ENCODE data around the gene DPP6. TPM values are rescaled to one million over a fixed set of nuclear protein-coding genes. Genes with fewer than 3 reads are reported as not detected.

The DPP6 gene
- total and polyA plus RNA-seq, 9 of the 15 experiments (the other 6 are each of a cell fraction or from before 2014, with no cell fraction given): not detected

- POLR2A ChIA-PET: no interaction called here
- CTCF ChIA-PET (ENCODE audit: low intra/inter-chr PET ratio): no interaction called here
- Histone ChIP-seq H3K4me2 (ENCODE audit: insufficient read depth, low read length) (no peak overlapping the region), H3K9ac (ENCODE audit: insufficient read depth in 1 of 2, low read depth in 2 of 2, low read length in 2 of 2) (no peak overlapping the region), H4K20me1 (replicated peaks; ENCODE audit: control insufficient read depth, insufficient read depth, low read length) (peaks cover 9% of the 10 kb centered on the region; the same call in 1 of the 2 replicates), H3K27ac (ENCODE audit: extremely low read depth, low read depth, low read length) (no peak overlapping the region), H3K4me3 (no peak overlapping the region), H3K27me3 (ENCODE audit: control insufficient read depth in 2 of 2, insufficient read depth in 2 of 2, low read length in 2 of 2) (peaks cover 27 to 28% of the 10 kb centered on the region in 2 experiments), H3K4me1 (replicated peaks in 1 of 2; ENCODE audit: control insufficient read depth in 2 of 2, insufficient read depth in 2 of 2, low read length in 2 of 2) (no peaks in the 10 kb centered on the region), H3K36me3 (ENCODE audit: control insufficient read depth, insufficient read depth, low read length) (no peaks in the 10 kb centered on the region), H3K79me2 (ENCODE audit: control insufficient read depth, insufficient read depth, low read length) (no peaks in the 10 kb centered on the region), H2AFZ (ENCODE audit: low read depth, low read length) (no peak overlapping the region), H3K9me3 (replicated peaks; ENCODE audit: control insufficient read depth, insufficient read depth, low read depth, low read length) (no peaks in the 10 kb centered on the region), H3K9me1 (ENCODE audit: control insufficient read depth, insufficient read depth, low read length) (no peaks in the 10 kb centered on the region)
- FAIRE-seq: no peak
- TF ChIP-seq SMARCB1 (IDR thresholded peaks at IDR 0.05; ENCODE audit: insufficient read length, low read depth) (no peak), ZNF324 (CRISPR knock-in tag; IDR thresholded peaks at IDR 0.05) (no peak), ARNT (IDR thresholded peaks at IDR 0.05) (no peak), WHSC1 (IDR thresholded peaks at IDR 0.05; ENCODE audit: low read length) (no peak), BRD4 (IDR thresholded peaks at IDR 0.05) (no peak), ARHGAP35 (IDR thresholded peaks at IDR 0.05; ENCODE audit: partially characterized antibody) (no peak), ZNF174 (CRISPR knock-in tag; IDR thresholded peaks at IDR 0.05) (no peak), SFPQ (IDR thresholded peaks at IDR 0.05; ENCODE audit: low read depth, low read length) (no peak), NFIX (CRISPR knock-in tag; IDR thresholded peaks at IDR 0.05; ENCODE audit: low read depth) (no peak), TAF7 (tag; IDR thresholded peaks at IDR 0.05) (no peak), JUN (IDR thresholded peaks at IDR 0.05; ENCODE audit: borderline replicate concordance, low read depth, low read length) (no peak), JUN (CRISPR knock-in tag; IDR thresholded peaks at IDR 0.05; ENCODE audit: borderline replicate concordance) (no peak)
- DNase-seq (ENCODE audit: extremely low read depth in 1 of 4, low spot score in 3 of 4): no peak
- 0% methylated on average over 14 of the region's 14 CpGs for WGBS (ENCODE audit: insufficient coverage, low coverage, missing lambda C conversion rate)
- intact Hi-C loops (cut with micrococcal nuclease) (no loop called here), in situ Hi-C loops (cut with MboI) (no loop called here)
- no TSS peak for BruUV-seq (replicated peaks)
- no peak for ATAC-seq
These were observed 291.7 kb downstream of the DPP6 start for GRCh38 chr7:154343778-154344412.
